Embryonic facial prominence (tissue), 1 donor: Measurements from ENCODE around the gene MYBPH.

Source experiments
- DNase-seq: peaks from one replicate; pipeline ENCODE4 v3.0.0-alpha.2; 2016; ENCODE audit errors: extremely low spot score

The MYBPH gene

GRCh38 chr1:203178821-203179666, 3.4 kb upstream of the MYBPH start:
- DNase-seq, result no peak

DNA sequence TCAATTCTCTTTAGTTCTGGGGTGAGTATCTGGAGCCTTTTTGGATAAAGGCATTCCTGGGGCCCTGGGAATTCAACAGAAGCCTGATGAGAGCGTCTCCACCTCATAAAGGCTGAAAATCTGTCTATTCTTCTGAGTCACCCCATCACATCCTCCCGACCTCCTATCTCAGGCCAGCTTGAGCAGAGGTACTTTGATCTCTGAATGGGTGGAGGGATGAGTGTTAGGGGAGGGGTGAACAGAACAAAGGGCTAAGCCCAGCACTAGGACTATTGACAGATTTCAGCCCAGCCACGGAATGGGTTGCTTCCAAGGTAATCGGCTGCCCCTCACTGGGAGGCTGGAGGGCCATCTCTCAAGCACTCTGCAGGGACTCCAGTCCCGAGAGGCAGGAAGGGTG, 2.5 kb upstream of the MYBPH start:
- DNase-seq, result no peak

DNA sequence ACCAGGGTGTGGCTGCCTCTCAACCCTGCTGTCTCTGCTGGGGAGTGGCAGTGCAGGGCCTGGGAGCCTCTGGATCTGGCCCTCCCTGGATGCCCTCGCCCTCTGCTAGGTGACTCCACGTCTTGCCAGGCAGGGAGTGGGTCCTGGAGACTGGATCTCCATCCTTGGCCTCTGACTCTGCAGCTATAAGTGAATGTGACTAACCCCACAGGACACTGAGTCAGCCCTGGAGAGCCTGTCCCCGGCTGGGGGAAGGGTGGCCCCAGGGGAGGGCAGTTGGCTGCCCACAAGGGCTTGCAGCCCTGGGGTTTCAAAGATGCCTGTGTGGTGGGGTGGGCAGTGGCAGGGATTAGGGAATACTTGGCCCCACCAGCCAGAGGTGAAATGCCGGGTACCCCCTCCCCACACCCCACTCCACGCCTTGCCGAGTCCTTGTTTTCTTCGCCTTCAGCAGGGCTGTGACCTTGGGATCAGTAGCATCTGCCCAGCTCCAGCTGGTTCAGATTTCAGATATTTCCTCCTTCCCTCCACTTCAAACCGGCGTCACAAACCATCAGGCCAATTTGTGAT, 1.9 kb upstream of the MYBPH start:
- DNase-seq, result no peak

DNA sequence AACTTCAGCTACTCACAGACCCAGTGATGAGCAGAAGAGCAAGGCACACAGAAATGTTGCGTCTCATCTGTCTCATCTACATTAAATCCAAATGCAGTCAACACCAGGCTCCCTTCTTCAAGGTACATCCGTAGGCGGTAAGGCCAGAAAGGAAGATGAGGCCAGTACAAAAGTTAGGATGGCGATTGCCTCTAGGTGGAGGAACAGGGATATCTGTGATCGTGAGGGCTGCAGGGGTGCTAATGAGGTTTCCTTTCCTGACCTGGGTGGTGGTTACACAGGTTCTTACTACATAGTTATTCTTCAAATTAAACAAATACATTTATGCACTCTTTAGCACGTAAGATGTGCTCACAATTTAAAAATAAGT, 1.4 kb upstream of the MYBPH start:
- DNase-seq, result no peak

GRCh38 chr1:203176273-203177035, 828 bp upstream of the MYBPH start:
- no peak for DNase-seq

- no peak for DNase-seq
Measured at GRCh38 chr1:203175827-203176241, 208 bp upstream of the MYBPH start.

DNA sequence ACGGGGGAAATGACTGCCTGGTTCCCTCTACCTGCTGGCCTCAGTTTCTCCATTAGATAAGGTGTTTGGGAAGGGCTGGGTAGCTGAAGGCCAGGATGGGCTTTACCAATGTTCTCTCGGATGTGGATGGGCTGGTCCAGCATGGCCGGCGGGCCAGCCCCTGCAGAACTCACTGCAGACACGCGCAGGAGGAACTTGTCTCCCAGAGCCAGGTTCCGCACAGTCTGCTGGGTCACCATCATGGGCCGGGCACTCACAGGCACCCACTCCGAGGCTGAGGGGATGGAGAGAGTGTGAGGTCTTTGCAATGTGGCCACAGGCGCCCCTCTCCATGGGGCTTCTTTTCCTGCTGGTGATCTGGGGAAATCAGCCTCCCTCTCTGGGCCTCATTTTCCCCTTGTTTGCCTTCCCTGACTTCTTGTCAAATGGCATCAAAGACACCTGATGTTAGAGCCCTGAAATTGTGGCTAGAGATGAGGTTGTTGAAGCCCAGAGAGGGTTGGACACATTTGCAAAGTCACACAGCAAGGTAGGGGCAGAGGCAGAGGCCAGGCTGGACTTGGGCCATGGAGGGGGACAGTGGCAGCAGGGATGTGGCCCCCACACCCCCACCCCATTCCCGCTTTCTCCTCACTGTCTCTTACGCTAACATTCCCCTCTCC, 1.2 kb downstream of the MYBPH start:
- DNase-seq, result no peak

- no peak for DNase-seq
Measured at GRCh38 chr1:203173566-203173965, 2.1 kb downstream of the MYBPH start.

DNA sequence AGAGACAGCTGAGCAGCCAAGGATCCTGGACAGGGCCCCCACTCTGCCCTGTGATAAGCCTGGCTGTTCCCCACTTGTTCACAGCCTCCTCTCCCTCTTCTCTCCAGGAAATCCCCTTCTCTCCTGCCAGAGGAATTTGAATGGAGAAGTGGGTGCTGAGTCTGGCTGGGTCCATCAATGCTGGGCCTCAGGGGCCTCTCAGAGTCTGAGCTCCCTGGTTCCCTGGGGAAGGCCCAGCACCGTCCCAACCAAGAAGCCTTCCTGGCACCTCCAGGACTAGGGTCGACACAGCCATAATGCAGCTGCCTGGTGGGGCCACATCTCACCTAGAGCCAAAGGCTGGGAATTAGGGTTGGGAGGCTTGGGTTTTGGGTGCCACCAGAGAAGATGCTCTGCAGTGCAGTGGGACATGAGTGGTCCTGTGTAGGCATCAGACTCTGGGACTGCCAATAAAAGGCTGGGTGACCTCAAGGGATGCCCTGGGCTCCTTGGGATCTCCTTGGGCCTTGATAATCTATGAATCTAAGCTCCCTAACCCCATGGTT, 2.5 kb downstream of the MYBPH start:
- DNase-seq, result no peak

GRCh38 chr1:203172184-203173010, 3.2 kb downstream of the MYBPH start:
- no peak for DNase-seq

- no peak for DNase-seq
Measured at GRCh38 chr1:203171341-203172183, 4.1 kb downstream of the MYBPH start.

DNA sequence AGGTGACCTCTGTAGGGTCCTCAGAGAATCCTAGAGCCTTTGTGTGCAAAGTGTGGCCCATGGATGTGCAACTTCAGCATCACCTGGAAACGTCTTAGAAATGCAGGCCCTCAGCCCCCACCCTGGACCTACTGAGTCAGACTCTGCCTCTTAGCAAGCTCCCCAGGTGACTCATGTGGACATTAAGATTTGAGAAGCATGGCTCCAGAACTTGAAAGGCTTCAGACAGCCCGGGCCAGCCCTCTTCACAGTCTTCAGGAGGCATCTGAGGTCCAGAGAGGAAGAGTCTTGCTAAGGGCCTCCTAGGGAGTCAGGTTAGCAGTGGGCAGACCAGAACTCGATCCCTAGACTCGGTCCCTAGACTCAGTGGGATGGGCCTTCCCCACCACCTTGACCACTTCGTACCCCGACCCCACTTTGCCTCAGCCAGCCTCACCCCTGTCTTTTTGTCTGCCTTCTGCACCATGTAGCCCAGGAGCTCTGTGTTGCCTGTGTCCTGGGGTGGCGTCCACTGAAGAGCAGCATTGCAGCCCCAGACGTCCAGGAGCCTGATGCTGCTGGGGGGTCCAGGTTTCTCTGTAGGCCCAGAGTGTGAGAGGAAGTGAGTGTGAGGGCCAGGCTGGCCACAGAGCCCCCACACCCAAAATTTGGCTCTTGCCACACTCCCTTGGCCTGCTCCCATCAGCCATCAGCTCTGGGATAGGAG, 4.8 kb downstream of the MYBPH start:
- no peak for DNase-seq

- no peak for DNase-seq
Measured at GRCh38 chr1:203169770-203170520, 5.7 kb downstream of the MYBPH start.

DNA sequence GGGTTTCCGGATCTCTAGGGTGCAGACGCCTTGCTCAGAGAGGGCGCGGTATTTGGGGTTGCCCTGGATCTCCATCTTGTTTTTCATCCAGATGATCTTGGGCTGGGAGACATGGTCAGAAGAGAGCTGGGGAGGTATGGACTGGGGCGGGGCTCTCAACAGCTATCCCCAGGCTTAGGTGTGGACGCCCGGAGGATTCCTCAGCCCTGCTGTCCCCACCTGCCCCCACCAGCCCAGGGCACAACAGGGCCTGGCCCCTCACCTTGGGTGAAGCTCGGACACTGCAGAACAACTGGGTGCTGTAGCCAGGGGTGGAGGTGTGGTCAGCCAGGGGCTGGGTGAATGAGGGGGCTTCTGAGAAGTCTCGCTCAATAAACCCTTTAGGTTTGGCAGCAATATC, 6.6 kb downstream of the MYBPH start:
- no peak for DNase-seq

DNA sequence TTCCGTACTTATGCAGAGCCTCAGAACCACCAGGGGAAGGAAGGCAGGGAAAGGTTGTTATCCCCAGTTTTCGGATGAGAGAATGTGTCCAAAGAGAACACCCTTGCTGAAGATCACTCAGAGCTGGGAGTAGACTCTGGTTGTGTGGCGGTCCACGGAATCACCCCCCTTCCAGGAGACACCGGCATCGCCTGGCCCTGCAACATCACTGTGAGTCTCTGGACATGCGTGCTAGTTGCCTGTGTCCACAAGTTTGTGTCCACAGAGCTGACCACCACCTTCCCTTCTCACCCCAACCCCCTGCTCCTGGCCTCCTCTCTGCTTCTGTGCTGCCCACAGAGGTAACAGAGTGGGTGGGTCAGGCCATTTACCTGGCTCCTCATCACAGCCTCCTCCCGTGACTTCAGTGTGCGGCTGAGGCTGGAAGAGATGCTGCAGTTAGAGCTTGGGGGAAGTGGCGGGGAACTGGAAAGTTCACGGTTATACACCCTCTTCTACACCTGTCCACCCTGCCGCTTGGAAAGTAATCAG, 7.3 kb downstream of the MYBPH start:
- no peak for DNase-seq

DNA sequence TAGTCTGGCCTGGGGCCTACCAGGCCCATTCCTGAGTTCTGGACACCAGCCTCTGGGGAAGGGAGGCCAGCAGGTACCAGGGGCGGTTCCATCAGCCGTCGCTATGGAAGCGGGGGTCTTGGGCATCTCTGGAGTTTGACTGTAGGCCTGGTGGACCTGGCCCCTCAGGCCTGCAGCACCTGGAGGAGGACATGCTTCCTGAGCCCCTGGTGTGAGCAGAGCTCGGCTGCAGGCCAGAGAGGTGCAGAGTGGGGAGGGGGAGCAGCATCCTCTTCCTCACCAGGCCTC, 7.8 kb downstream of the MYBPH start:
- no peak for DNase-seq

DNA sequence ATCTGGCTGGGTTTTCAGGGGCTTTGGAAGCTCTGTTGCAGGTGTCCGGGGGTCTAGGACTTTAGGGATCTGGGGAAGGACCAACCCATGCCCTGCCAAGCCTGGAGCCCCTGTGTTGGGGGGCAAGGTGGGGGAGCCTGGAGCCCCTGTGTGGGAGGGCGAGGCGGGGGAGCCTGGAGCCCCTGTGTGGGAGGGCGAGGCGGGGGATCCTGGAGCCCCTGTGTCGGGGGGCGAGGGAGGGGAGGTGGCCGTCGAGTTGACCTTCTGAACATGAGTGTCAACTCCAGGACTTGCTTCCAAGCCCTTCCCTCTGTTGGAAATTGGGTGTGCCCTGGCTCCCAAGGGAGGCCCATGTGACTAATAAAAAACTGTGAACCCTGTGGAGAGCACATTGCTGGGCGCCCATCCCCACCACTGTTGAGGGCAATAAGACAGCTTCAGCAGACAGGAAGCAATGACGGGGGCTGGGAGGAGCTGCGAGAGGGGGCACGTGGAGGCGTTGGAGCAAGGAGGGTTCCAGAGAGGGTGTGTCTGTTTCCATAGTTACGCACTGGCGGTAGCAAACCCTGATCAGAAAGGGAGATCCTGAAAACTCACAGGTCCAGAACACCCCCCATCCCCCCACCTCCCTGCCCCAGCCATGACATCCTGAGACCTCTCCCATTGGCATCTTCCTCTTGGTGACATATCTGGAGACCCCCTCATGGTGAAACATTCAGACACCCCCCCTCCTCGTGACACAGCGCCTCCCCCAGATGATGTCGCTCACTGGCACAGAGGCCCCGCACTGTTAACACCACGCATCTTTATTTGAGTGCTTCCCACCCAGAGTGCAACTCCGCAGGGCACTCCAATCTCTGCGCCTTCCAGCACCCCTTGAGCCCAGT, 8.4 kb downstream of the MYBPH start:
- DNase-seq, result no peak
